ENCODE data around the gene DLEU7.

Gene DLEU7

GRCh38 chr13:50840284-50840683 is 3.2 kb downstream of the DLEU7 start:
- TF ChIP-seq CTCF (IDR thresholded peaks at IDR 0.05; ENCODE audit: insufficient read depth, low read length, missing control alignments): no peak
- POLR2A ChIA-PET: no interaction called here
- CTCF ChIA-PET: no interaction called here
- no peak for DNase-seq (ENCODE audit: low read depth, low spot score)
- no peak overlapping the region for H3K4me3 ChIP-seq (ENCODE audit: low read depth, low read length)

- POLR2A ChIA-PET: no interaction called here
- CTCF ChIA-PET: no interaction called here
- no peak for DNase-seq (ENCODE audit: low read depth, low spot score)
These were observed 3.7 kb downstream of the DLEU7 start for GRCh38 chr13:50839828-50840227.

GRCh38 chr13:50838701-50839100 is 4.8 kb downstream of the DLEU7 start:
- H3K4me3 ChIP-seq (ENCODE audit: low read depth, low read length): no peak overlapping the region
- DNase-seq (ENCODE audit: low read depth, low spot score): no peak
- CTCF ChIA-PET: no interaction called here
- no peak for TF ChIP-seq CTCF (IDR thresholded peaks at IDR 0.05; ENCODE audit: insufficient read depth, low read length, missing control alignments)
- POLR2A ChIA-PET: no interaction called here

More at GRCh38 chr13:50839828-50840227, 3.7 kb downstream of the DLEU7 start:
- no peak for TF ChIP-seq CTCF (IDR thresholded peaks at IDR 0.05; ENCODE audit: insufficient read depth, low read length, missing control alignments)
- H3K4me3 ChIP-seq (ENCODE audit: low read depth, low read length): no peak overlapping the region

GRCh38 chr13:50838031-50838430 is 5.5 kb downstream of the DLEU7 start:
- DNase-seq (ENCODE audit: low read depth, low spot score): no peak
- TF ChIP-seq CTCF (IDR thresholded peaks at IDR 0.05; ENCODE audit: insufficient read depth, low read length, missing control alignments): no peak
- ChIA-PET POLR2A (no interaction called here), CTCF (interaction anchor here (0.7 kb wide), 1 partner anchor 25 kb away, joined by 4 read pairs; no protein-coding TSS in a partner anchor)
- no peak overlapping the region for H3K4me3 ChIP-seq (ENCODE audit: low read depth, low read length)

- H3K4me3 ChIP-seq (ENCODE audit: low read depth, low read length): no peak overlapping the region
- no peak for TF ChIP-seq CTCF (IDR thresholded peaks at IDR 0.05; ENCODE audit: insufficient read depth, low read length, missing control alignments)
- no peak for DNase-seq (ENCODE audit: low read depth, low spot score)
- POLR2A ChIA-PET: no interaction called here
- CTCF ChIA-PET: no interaction called here
These were observed 12.0 kb downstream of the DLEU7 start for GRCh38 chr13:50831512-50831911.

GRCh38 chr13:50829896-50830295 is 13.6 kb downstream of the DLEU7 start:
- H3K4me3 ChIP-seq (ENCODE audit: low read depth, low read length): no peak overlapping the region
- no peak for DNase-seq (ENCODE audit: low read depth, low spot score)
- CTCF ChIA-PET: interaction anchor here (1.1 kb wide), 2 partner anchors 29 to 82 kb away, joined by 3 to 4 read pairs; no protein-coding TSS in a partner anchor
- POLR2A ChIA-PET: no interaction called here
- no peak for TF ChIP-seq CTCF (IDR thresholded peaks at IDR 0.05; ENCODE audit: insufficient read depth, low read length, missing control alignments)

Measured in AG04449 (cell line).